ENCODE measurements around the gene NETO2. TPM values are rescaled to one million over a fixed set of nuclear protein-coding genes. Genes with fewer than 3 reads are reported as not detected.

The NETO2 gene
- total RNA-seq, 1 donor, result 6.0 TPM

GRCh38 chr16:47046726-47047523 lies 96.8 kb downstream of the NETO2 start:
- no peak overlapping the region for H3K4me3 ChIP-seq (ENCODE audit: low read depth, low read length)

DNA sequence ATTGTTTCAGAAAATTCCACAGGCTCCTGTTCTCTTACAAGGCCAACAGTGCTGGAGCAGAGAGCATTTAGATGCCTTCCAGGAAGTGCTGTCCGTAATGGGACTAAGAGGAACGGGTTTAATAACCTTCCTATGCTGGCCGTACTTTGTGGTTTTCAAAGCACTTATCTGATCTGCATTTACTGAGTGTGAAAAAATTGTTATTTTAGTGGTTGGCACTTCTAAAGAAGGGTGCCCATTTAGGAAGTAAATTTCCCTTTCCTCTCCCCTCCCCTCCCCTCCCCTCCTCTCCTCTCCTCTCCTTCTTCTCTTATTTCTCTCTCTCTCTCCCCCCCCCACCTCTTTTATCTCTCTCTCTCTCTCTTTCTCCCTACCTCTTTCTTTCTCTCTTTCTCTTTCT lies 98.3 kb downstream of the NETO2 start:
- peak; percentile 25 for DNase-seq (ENCODE audit: low read depth)
- TF ChIP-seq CTCF (IDR thresholded peaks at IDR 0.05; ENCODE audit: insufficient read depth, low read length), result no peak
- H3K4me3 ChIP-seq (ENCODE audit: low read depth, low read length), result no peak overlapping the region

More at GRCh38 chr16:47046726-47047523, 96.8 kb downstream of the NETO2 start:
- TF ChIP-seq CTCF (IDR thresholded peaks at IDR 0.05; ENCODE audit: insufficient read depth, low read length), result no peak
- DNase-seq (ENCODE audit: low read depth), result no peak

DNA sequence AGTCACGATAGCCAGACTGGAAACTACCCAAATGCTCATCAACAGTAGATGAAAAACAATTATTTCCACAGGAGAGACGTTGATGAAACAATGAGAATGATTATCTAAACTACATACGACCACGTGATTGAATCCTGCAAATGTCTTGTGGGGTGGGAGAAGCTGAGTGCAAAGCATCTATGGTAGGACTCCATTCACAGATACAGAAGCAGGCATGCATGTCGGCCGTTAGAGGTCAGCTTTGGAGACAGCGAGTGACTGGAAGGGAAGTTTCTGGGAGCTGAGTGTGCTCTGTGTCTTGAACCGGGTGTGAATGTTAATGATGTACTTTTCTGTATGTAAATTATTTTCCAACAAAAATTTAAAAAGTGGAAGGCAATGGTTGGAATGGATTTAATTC lies 98.7 kb downstream of the NETO2 start:
- peak; percentile 25 for TF ChIP-seq CTCF (IDR thresholded peaks at IDR 0.05; ENCODE audit: insufficient read depth, low read length)
- peak; percentile 28 for DNase-seq (ENCODE audit: low read depth)
- no peak overlapping the region for H3K4me3 ChIP-seq (ENCODE audit: low read depth, low read length)

DNA sequence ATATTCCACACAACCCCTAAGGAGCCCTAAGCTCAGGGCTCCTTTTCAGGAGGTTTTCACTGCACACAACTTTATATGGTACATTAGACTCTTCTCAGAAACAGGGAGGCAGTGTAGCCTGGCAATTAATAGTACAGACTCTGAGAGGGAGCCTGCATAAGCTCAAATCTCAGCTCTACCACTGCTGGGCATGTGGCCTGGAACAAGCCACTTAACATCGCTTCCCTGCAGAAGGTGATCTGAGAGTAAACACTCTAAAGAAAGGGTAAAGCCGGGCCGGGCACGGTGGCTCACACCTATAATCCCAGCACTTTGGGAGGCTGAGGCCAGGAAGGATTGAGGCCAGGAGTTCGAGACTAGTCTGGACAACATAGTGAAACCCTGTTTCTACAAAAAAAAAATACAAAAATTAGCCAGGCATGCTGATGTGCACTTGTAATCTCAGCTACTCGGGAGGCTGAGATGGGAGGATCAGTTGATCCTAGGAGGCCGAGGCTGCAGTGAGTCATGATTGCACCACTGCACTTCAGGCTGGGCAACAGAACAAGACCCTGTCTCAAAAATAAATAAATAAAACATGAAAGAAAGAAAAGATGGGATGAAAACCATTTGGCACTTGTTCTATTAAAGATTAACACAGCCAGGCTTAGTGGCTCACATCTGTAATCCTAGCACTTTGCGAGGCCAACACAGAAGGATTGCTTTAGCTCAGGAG lies 99.6 kb downstream of the NETO2 start:
- peak; percentile 4 for DNase-seq (ENCODE audit: low read depth)
- no peak overlapping the region for H3K4me3 ChIP-seq (ENCODE audit: low read depth, low read length)
- no peak for TF ChIP-seq CTCF (IDR thresholded peaks at IDR 0.05; ENCODE audit: insufficient read depth, low read length)

GRCh38 chr16:47043200-47043599 lies 100.5 kb downstream of the NETO2 start:
- DNase-seq (ENCODE audit: low read depth), result no peak
- no peak for TF ChIP-seq CTCF (IDR thresholded peaks at IDR 0.05; ENCODE audit: insufficient read depth, low read length)
- H3K4me3 ChIP-seq (ENCODE audit: low read depth, low read length), result no peak overlapping the region

DNA sequence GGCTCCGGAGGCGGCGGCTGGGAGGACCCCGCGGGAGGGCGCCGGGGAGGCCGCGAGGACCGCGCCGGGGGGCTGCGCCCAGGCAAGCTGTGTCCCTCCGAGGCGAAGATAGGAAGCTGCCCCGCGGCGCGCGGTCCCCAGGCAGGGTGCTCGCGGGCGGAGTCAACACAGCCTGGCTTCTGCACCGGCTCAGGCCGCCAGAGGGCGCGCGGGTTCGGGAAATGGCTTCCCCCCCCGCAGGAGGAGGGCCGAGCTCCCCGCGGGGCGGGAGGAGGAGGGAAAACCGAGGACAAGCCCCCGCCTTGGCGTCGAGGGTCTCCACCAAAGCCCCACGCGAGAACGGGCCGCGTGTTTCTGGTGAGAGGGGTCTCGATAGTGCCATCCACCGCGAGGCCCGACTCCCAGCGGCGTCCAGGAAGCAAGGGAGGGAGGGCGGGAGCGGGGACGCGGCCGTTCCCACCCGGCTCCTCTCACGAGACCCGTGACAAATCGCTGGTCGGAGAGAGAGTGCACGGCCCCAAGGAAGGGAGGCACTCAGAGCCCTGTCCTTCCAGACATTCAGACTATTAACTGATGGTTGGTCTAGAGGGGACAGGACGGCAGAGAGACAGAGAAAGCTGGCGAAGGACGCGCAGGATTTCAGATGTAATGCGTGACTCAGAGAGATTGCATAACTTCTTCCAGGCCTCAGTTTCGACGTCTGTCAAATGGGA lies 105.8 kb downstream of the NETO2 start:
- peak; percentile 93 for TF ChIP-seq CTCF (IDR thresholded peaks at IDR 0.05; ENCODE audit: insufficient read depth, low read length)
- peak overlapping the region; percentile 70 for H3K4me3 ChIP-seq (ENCODE audit: low read depth, low read length)
- DNase-seq (ENCODE audit: low read depth), result peak; percentile 66
